Activated B cell treated with CpG ODN at 0.5 μM for 24 hours (primary cell): ENCODE results near the gene ILF2. TPM values are rescaled to one million over a fixed set of nuclear protein-coding genes. Genes with fewer than 3 reads are reported as not detected.

ENCODE experiments used
- ATAC-seq: fragments of 200-7000 bp; cut with Tn5 transposase; one replicate; pipeline ENCODE4 v1.10.0; 2021; ENCODE audit warnings: low read depth, mild to moderate bottlenecking, moderate library complexity
- CTCF ChIA-PET: fragments of 350-600 bp; sonication (Branson Sonifier 250); formaldehyde crosslinking; loops from one replicate; lab custom pipeline; 2021; ENCODE audit warnings: antibody characterized with exemption; lab: Charles Lee
- POLR2A ChIA-PET: fragments of 350-600 bp; sonication (Branson Sonifier 250); formaldehyde crosslinking; loops from one replicate; lab custom pipeline; 2021; ENCODE audit warnings: antibody characterized with exemption; lab: Charles Lee
- DNase-seq: peaks from one replicate; pipeline ENCODE4 v3.0.0; 2022
- H3K27ac Mint-ChIP-seq: one replicate; pipeline ENCODE4 v1.8.0; 2020; ENCODE audit warnings: mixed read lengths
- H3K27me3 Mint-ChIP-seq: one replicate; pipeline ENCODE4 v1.8.0; 2021; ENCODE audit warnings: mixed read lengths
- H3K36me3 Mint-ChIP-seq: one replicate; pipeline ENCODE4 v1.8.0; 2021; ENCODE audit warnings: low read depth, mixed read lengths
- H3K4me1 Mint-ChIP-seq: one replicate; pipeline ENCODE4 v1.8.0; 2021; ENCODE audit warnings: mixed read lengths
- H3K4me3 Mint-ChIP-seq: one replicate; pipeline ENCODE4 v1.8.0; 2020; ENCODE audit warnings: mild to moderate bottlenecking, mixed read lengths
- H3K9me3 Mint-ChIP-seq: one replicate; pipeline ENCODE4 v1.8.0; 2020; ENCODE audit warnings: mixed read lengths
- CTCF ChIP-seq: fragments of 200-600 bp; IDR thresholded peaks from one replicate; pipeline ENCODE4 v1.8.0; 2022; ENCODE audit warnings: antibody characterized with exemption, mild to moderate bottlenecking
- intact Hi-C: fragments of 100-400 bp; cut with micrococcal nuclease; formaldehyde crosslinking; loops from one replicate; pipeline ENCODE4 v1.15.1; 2024
- total RNA-seq: library from RNA; stranded (reverse); gene quantifications from 2 replicates; pipeline ENCODE4 v1.2.3, GENCODE V29; 2022

ILF2 gene
- total RNA-seq, 1 donor from 2014 or later: 182 TPM

- no peak for DNase-seq
- ChIA-PET CTCF (no interaction called here), POLR2A (interaction anchor here (1.1 kb wide), 1 partner anchor 294 kb away, joined by 3 read pairs; the partner anchor contains the start of gene RPS27)
- H3K4me3 Mint-ChIP-seq: no peak overlapping the region
- H3K9me3 Mint-ChIP-seq: no peaks in the 10 kb centered on the region
- H3K4me1 Mint-ChIP-seq: peaks cover 4% of the 10 kb centered on the region
- H3K27me3 Mint-ChIP-seq: no peaks in the 10 kb centered on the region
- no peak for ATAC-seq
- intact Hi-C loops: no loop called here
- no peaks in the 10 kb centered on the region for H3K36me3 Mint-ChIP-seq
- no peak overlapping the region for H3K27ac Mint-ChIP-seq
- no peak for TF ChIP-seq CTCF
Observed at GRCh38 chr1:153696741-153697140, 25.9 kb upstream of the ILF2 start.

- Mint-ChIP-seq H3K36me3 (no peaks in the 10 kb centered on the region), H3K27me3 (peaks cover 2% of the 10 kb centered on the region), H3K4me3 (no peak overlapping the region), H3K4me1 (peaks cover 7% of the 10 kb centered on the region), H3K9me3 (no peaks in the 10 kb centered on the region), H3K27ac (no peak overlapping the region)
- intact Hi-C loops: no loop called here
- CTCF ChIA-PET: no interaction called here
- ATAC-seq (no peak), DNase-seq (no peak)
- TF ChIP-seq CTCF: no peak
- POLR2A ChIA-PET: no interaction called here
Observed at GRCh38 chr1:153693466-153693865, 22.7 kb upstream of the ILF2 start.

GRCh38 chr1:153688736-153689328, 18.0 kb upstream of the ILF2 start:
- CTCF ChIA-PET: no interaction called here
- Mint-ChIP-seq H3K4me3 (no peak overlapping the region), H3K27ac (no peak overlapping the region), H3K27me3 (peaks cover 17% of the 10 kb centered on the region), H3K4me1 (peaks cover 7% of the 10 kb centered on the region), H3K36me3 (no peaks in the 10 kb centered on the region), H3K9me3 (no peaks in the 10 kb centered on the region)
- no peak for DNase-seq
- intact Hi-C loops: no loop called here
- no peak for TF ChIP-seq CTCF
- no peak for ATAC-seq
- POLR2A ChIA-PET: no interaction called here

GRCh38 chr1:153688276-153688675, 17.5 kb upstream of the ILF2 start:
- H3K27ac Mint-ChIP-seq: no peak overlapping the region
- no peaks in the 10 kb centered on the region for H3K36me3 Mint-ChIP-seq
- intact Hi-C loops: no loop called here
- ATAC-seq (no peak), DNase-seq (no peak)
- no peaks in the 10 kb centered on the region for H3K9me3 Mint-ChIP-seq
- no peak overlapping the region for H3K4me3 Mint-ChIP-seq
- H3K27me3 Mint-ChIP-seq: peaks cover 19% of the 10 kb centered on the region
- CTCF ChIA-PET: no interaction called here
- no peak for TF ChIP-seq CTCF
- POLR2A ChIA-PET: no interaction called here
- H3K4me1 Mint-ChIP-seq: peaks cover 7% of the 10 kb centered on the region

GRCh38 chr1:153687346-153688125, 16.7 kb upstream of the ILF2 start:
- intact Hi-C loops: no loop called here
- H3K27ac Mint-ChIP-seq: no peak overlapping the region
- no peak overlapping the region for H3K4me3 Mint-ChIP-seq
- ATAC-seq: no peak
- TF ChIP-seq CTCF: no peak
- peaks cover 19% of the 10 kb centered on the region for H3K27me3 Mint-ChIP-seq
- no peak for DNase-seq
- H3K36me3 Mint-ChIP-seq: no peaks in the 10 kb centered on the region
- H3K4me1 Mint-ChIP-seq: peaks cover 7% of the 10 kb centered on the region
- CTCF ChIA-PET: no interaction called here
- POLR2A ChIA-PET: interaction anchor here (0.8 kb wide), 1 partner anchor 40 kb away, joined by 3 read pairs; the partner anchor contains the start of gene INTS3
- no peaks in the 10 kb centered on the region for H3K9me3 Mint-ChIP-seq
